BLaER1 (cell line): ENCODE results near the gene LACTB.
A peak's percentile ranks its signal among the peaks of the same experiment; 100 is the strongest.
"Not testable (repeated sequence)": the region's sequence is repeated elsewhere in the genome, so short reads cannot be mapped to it uniquely, and the experiment has no call there.

Experiments
- H3K27ac ChIP-seq: shearing (Covaris generic); formaldehyde crosslinking; 2 replicates; pipeline ENCODE4 v1.8.1; 2022
- H3K27me3 ChIP-seq: shearing (Covaris generic); formaldehyde crosslinking; 2 replicates; pipeline ENCODE4 v1.8.1; 2022
- H3K36me3 ChIP-seq: shearing (Covaris generic); formaldehyde crosslinking; 2 replicates; pipeline ENCODE4 v1.8.1; 2022
- H3K4me1 ChIP-seq: shearing (Covaris generic); formaldehyde crosslinking; 2 replicates; pipeline ENCODE4 v1.8.1; 2022
- H3K4me2 ChIP-seq: shearing (Covaris generic); formaldehyde crosslinking; 2 replicates; pipeline ENCODE4 v1.8.1; 2022
- H3K4me3 ChIP-seq: shearing (Covaris generic); formaldehyde crosslinking; 2 replicates; pipeline ENCODE4 v1.8.1; 2022
- H3K9ac ChIP-seq: shearing (Covaris generic); formaldehyde crosslinking; 2 replicates; pipeline ENCODE4 v1.8.1; 2022
- H3K9me3 ChIP-seq: shearing (Covaris generic); formaldehyde crosslinking; 2 replicates; pipeline ENCODE4 v1.8.1; 2022
- H4K20me1 ChIP-seq: shearing (Covaris generic); formaldehyde crosslinking; 2 replicates; pipeline ENCODE4 v1.8.1; 2022
- Cebpa-rat ChIP-seq: shearing (Covaris generic); IDR thresholded peaks from 2 replicates; pipeline ENCODE4 v1.8.1; 2022

Gene LACTB

GRCh38 chr15:63089260-63090043 lies 32.2 kb upstream of the LACTB start:
- Histone ChIP-seq H3K4me2 (peak overlapping the region; percentile 79), H3K9ac (no peak overlapping the region; the same call in 1 of the 2 replicates), H3K27ac (peak overlapping the region; percentile 57), H3K9me3 (no peaks in the 10 kb centered on the region), H3K4me3 (peak overlapping the region; percentile 31; the same call in 1 of the 2 replicates), H3K4me1 (peaks cover 40% of the 10 kb centered on the region), H4K20me1 (no peaks in the 10 kb centered on the region), H3K36me3 (no peaks in the 10 kb centered on the region), H3K27me3 (no peaks in the 10 kb centered on the region)
- TF ChIP-seq Cebpa-rat, result no peak

- Histone ChIP-seq H3K4me2 (no peak overlapping the region), H3K4me1 (peaks cover 47% of the 10 kb centered on the region), H3K4me3 (no peak overlapping the region), H4K20me1 (no peaks in the 10 kb centered on the region), H3K36me3 (no peaks in the 10 kb centered on the region), H3K27me3 (no peaks in the 10 kb centered on the region), H3K27ac (no peak overlapping the region), H3K9me3 (no peaks in the 10 kb centered on the region), H3K9ac (no peak overlapping the region)
- no peak for TF ChIP-seq Cebpa-rat
Observed at GRCh38 chr15:63090472-63090871, 31.2 kb upstream of the LACTB start.

GRCh38 chr15:63090887-63091286 lies 30.8 kb upstream of the LACTB start:
- Histone ChIP-seq H3K4me2 (no peak overlapping the region), H3K9me3 (no peaks in the 10 kb centered on the region), H3K9ac (no peak overlapping the region), H3K4me1 (peaks cover 47% of the 10 kb centered on the region), H4K20me1 (no peaks in the 10 kb centered on the region), H3K27ac (no peak overlapping the region), H3K4me3 (no peak overlapping the region), H3K36me3 (no peaks in the 10 kb centered on the region), H3K27me3 (no peaks in the 10 kb centered on the region)
- no peak for TF ChIP-seq Cebpa-rat

GRCh38 chr15:63091679-63092446 lies 29.8 kb upstream of the LACTB start:
- Histone ChIP-seq H3K9me3 (no peaks in the 10 kb centered on the region), H3K4me1 (peaks cover 47% of the 10 kb centered on the region), H4K20me1 (no peaks in the 10 kb centered on the region), H3K27me3 (no peaks in the 10 kb centered on the region), H3K4me2 (no peak overlapping the region), H3K4me3 (no peak overlapping the region), H3K9ac (no peak overlapping the region), H3K36me3 (no peaks in the 10 kb centered on the region), H3K27ac (no peak overlapping the region)
- no peak for TF ChIP-seq Cebpa-rat

- Histone ChIP-seq H3K9me3 (0 out of 2 replicates have a peak, but pooled peaks cover 5% of the 10 kb centered on the region), H4K20me1 (no peaks in the 10 kb centered on the region), H3K27ac (no peak overlapping the region), H3K4me3 (no peak overlapping the region), H3K36me3 (no peaks in the 10 kb centered on the region), H3K27me3 (no peaks in the 10 kb centered on the region), H3K4me2 (0 out of 2 replicates have a peak overlapping the region, but pooled peaks have one; percentile 67), H3K9ac (no peak overlapping the region), H3K4me1 (peaks cover 36% of the 10 kb centered on the region)
- no peak for TF ChIP-seq Cebpa-rat
Observed at GRCh38 chr15:63093486-63094205, 28.0 kb upstream of the LACTB start.

GRCh38 chr15:63094495-63094931 lies 27.1 kb upstream of the LACTB start:
- Histone ChIP-seq H3K4me2 (peak overlapping the region; percentile 67), H3K4me1 (peaks cover 27% of the 10 kb centered on the region), H3K9me3 (0 out of 2 replicates have a peak, but pooled peaks cover 5% of the 10 kb centered on the region), H3K4me3 (no peak overlapping the region), H4K20me1 (no peaks in the 10 kb centered on the region), H3K27ac (no peak overlapping the region), H3K9ac (peak overlapping the region; percentile 38; the same call in 1 of the 2 replicates), H3K27me3 (no peaks in the 10 kb centered on the region), H3K36me3 (no peaks in the 10 kb centered on the region)
- no peak for TF ChIP-seq Cebpa-rat

DNA sequence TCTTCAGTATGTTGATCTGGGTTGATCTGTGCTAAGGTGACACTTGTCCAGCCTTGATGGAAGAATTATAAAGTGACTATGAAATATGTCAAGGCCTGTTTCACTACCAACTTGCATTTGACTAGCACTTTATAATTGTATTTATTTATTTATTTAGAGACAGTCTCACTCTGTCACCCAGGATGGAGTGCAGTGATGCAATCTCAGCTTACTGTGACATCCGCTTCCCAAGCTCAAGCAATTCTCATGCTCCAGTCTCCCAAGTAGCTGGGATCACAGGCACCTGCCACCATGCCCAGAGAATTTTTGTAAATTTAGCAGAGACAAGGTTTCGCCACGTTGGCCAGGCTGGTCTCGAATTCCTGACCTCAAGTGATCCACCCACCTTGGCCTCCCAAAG lies 25.5 kb upstream of the LACTB start:
- Histone ChIP-seq H4K20me1 (no peaks in the 10 kb centered on the region), H3K4me1 (peaks cover 15% of the 10 kb centered on the region), H3K27ac (no peak overlapping the region), H3K4me2 (no peak overlapping the region), H3K9ac (no peak overlapping the region), H3K36me3 (no peaks in the 10 kb centered on the region), H3K9me3 (0 out of 2 replicates have a peak, but pooled peaks cover 8% of the 10 kb centered on the region), H3K27me3 (no peaks in the 10 kb centered on the region), H3K4me3 (no peak overlapping the region)
- TF ChIP-seq Cebpa-rat, result no peak

DNA sequence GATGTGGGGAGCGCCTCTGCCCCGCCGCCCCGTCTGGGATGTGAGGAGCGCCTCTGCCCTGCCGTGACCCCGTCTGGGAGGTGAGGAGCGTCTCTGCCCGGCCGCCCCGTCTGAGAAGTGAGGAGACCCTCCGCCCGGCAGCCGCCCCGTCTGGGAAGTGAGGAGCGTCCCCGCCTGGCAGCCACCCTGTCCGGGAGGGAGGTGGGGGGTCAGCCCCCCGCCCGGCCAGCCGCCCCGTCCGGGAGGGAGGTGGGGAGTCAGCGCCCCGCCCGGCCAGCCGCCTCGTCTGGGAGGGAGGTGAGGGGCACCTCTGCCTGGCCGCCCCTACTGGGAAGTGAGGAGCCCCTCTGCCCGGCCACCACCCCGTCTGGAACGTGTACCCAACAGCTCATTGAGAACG lies 22.8 kb upstream of the LACTB start:
- not testable (repeated sequence) for H3K9ac ChIP-seq, H3K27me3 ChIP-seq, H3K4me2 ChIP-seq, H3K27ac ChIP-seq, H3K36me3 ChIP-seq, H3K4me3 ChIP-seq, H3K9me3 ChIP-seq, H4K20me1 ChIP-seq
- peaks cover 12% of the 10 kb centered on the region for H3K4me1 ChIP-seq

GRCh38 chr15:63099581-63099980 lies 22.1 kb upstream of the LACTB start:
- H3K4me3 ChIP-seq, H3K27me3 ChIP-seq, H3K36me3 ChIP-seq, H4K20me1 ChIP-seq, H3K4me1 ChIP-seq, H3K4me2 ChIP-seq, H3K9me3 ChIP-seq, H3K9ac ChIP-seq, H3K27ac ChIP-seq: not testable (repeated sequence)
